Activated CD4-positive, alpha-beta T cell treated with anti-CD3 and anti-CD28 coated beads for 4 hours (primary cell): Measurements from ENCODE around the gene TRUB1.

Source experiments
- DNase-seq, 2 donors: peaks; one replicate each; pipeline ENCODE4 v3.0.0-alpha.2; 2020

The TRUB1 gene

GRCh38 chr10:114982989-114983388 lies 45.0 kb downstream of the TRUB1 start:
- no peak for DNase-seq

DNA sequence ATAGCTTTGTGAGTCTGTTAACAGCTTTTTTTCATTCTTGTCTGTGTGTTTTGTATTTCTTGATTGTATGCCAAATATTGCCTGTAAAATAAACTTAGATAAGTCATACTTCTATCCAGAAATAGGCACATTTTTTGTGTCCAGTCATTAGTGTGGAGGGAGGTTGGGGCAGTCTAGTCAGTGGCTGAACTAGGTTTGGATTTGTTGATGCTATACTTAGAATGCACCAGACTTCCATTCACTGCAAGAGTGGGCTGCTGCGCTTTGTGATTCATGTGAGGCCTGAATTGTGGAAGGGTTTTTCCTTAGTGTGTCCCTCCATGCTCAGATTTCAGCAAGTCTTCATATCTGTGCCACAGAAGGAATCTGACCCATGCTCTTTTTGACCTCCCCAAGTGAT lies 50.0 kb downstream of the TRUB1 start:
- no peak for DNase-seq

- DNase-seq, result no peak
These were observed 52.6 kb downstream of the TRUB1 start for GRCh38 chr10:114990586-114990985.

DNA sequence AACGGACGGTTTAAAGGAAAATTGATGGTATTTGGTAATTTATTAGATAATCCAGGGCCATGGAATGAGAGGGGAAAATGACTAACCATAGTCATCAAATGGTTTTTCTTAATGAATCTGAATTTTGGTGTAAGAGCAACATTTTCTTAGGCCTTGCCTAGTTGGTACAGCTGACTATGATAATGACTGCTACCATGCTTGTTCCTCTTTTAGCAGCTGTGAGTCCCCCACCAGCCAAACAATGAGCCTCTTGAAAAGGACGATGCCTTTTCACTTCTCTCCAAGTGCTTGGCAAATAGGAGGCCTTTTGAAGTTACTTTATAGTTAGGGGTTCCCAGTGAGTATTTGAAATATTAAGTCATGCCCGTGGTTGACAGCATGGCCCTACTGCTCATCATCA lies 53.0 kb downstream of the TRUB1 start:
- no peak for DNase-seq

GRCh38 chr10:114992189-114992775 lies 54.3 kb downstream of the TRUB1 start:
- DNase-seq, result no peak

- DNase-seq, result no peak
These were observed 57.7 kb downstream of the TRUB1 start for GRCh38 chr10:114995468-114996247.

GRCh38 chr10:114996542-114996941 lies 58.5 kb downstream of the TRUB1 start:
- DNase-seq, result no peak

GRCh38 chr10:114998993-114999392 lies 61.0 kb downstream of the TRUB1 start:
- DNase-seq, result no peak

DNA sequence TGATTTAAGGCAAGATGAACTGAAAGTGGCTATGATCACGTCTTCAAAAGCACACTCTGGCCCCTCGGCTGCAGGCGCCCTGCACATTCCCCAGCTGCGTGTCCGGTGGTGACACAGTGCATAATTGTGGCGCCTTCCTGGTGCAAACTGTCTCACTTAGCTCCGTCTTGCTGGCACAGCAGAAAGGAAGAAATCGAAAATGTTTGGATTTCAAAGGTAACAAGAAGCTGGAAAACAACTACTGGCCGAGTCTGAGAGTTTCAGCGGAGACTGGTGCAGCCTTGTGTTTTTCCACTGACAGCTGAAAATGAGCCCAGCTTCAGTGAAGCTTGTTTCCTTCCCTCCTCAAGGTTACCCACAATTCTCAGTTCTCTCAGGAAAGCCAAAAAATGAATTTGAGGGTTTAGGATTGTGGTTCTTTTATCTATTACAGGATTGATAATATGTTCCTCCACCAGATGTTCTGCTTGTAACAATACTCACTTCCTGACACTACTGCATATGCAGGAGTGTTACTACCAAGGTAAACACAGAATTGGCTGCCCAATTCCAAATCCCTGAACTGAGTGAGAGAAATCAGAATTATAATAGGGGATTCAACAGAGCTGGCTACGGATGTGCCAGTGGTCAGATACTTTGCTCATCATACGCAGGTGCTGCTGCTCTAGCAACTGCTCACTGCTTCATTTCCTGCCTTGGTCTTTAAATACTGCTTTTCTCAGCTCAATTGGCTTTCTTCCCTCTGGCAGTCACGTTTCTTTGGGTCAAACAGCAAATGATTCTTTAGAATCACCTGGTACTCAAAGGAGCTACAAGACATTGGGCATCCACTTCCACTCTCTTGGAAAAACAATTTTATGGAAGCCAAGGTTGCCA lies 63.7 kb downstream of the TRUB1 start:
- DNase-seq, result no peak

- no peak for DNase-seq
These were observed 65.4 kb downstream of the TRUB1 start for GRCh38 chr10:115003396-115003795.

GRCh38 chr10:115004236-115004862 lies 66.4 kb downstream of the TRUB1 start:
- DNase-seq, result no peak

GRCh38 chr10:115005771-115006170 lies 67.8 kb downstream of the TRUB1 start:
- DNase-seq, result no peak

GRCh38 chr10:115018185-115018931 lies 80.4 kb downstream of the TRUB1 start:
- DNase-seq, result no peak

DNA sequence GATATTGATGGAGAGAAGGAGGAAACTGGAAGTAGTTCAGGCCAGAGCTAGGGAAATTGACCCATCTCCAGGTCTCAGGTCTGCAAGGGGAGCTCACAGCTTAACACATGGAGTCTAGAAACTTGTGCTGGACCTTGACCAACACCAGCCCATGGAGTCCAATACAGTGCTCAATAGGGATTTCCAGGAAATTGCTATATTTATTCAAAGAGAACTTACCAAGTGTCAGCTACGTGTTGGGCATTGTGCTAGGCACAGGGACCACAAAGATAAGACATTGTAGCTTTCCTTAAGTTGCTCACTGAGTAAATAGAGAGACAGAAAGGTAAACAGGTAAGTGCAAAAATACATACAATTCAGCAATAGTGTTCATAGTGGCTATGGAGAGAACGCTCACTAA lies 82.5 kb downstream of the TRUB1 start:
- no peak for DNase-seq

- DNase-seq, result no peak
These were observed 84.7 kb downstream of the TRUB1 start for GRCh38 chr10:115022733-115023132.

- DNase-seq, result no peak
These were observed 85.7 kb downstream of the TRUB1 start for GRCh38 chr10:115023715-115024114.

DNA sequence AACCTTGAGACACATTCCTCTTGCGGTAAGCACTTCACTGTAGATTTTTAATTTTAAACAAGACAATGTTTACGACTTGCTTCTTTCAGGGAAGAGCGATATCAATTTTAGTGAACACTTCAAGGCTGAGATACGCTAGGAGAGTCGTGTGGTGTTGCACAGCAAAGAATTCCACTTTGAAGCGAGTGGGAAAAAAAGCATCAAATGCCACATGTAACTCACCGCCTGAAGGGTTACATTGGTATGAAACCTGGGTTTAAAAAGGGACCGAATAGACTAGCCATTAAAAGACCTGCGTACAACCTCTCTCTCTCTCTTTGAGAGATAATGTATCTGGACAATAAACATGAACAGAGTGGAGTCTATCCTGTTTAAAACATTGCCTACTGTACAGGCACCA lies 86.4 kb downstream of the TRUB1 start:
- DNase-seq, result no peak

GRCh38 chr10:115026056-115026745 lies 88.2 kb downstream of the TRUB1 start:
- DNase-seq, result no peak

- DNase-seq, result no peak
These were observed 88.7 kb downstream of the TRUB1 start for GRCh38 chr10:115026746-115027140.
